MM.1S (cell line): ENCODE results near the gene CXCR1.

Experiments used
- CTCF ChIP-seq: fragments of 300-600 bp; sonication (generic); IDR thresholded peaks from 2 replicates; pipeline ENCODE4 v1.5.1; 2016; ENCODE audit warnings: antibody characterized with exemption, low read length, mixed read lengths
- EZH2 ChIP-seq: fragments of 300-600 bp; sonication (generic); optimal IDR thresholded peaks from 2 replicates; pipeline ENCODE3; 2017; ENCODE audit warnings: low read depth, mild to moderate bottlenecking, antibody characterized with exemption, low read length, mixed read lengths

- TF ChIP-seq CTCF, result no peak
- TF ChIP-seq EZH2, result no peak
Observed at GRCh38 chr2:218194880-218195279, 28.1 kb upstream of the CXCR1 start.
